HepG2 (cell line): ENCODE results near the gene MTA1. TPM values are rescaled to one million over a fixed set of nuclear protein-coding genes. Genes with fewer than 3 reads are reported as not detected.

ENCODE experiments used
- ATAC-seq: fragments of 200-7000 bp; cut with Tn5 transposase; 3 replicates; pipeline ENCODE4 v1.9.1; 2020; ENCODE audit warnings: mild to moderate bottlenecking, moderate library complexity
- BruUV-seq: library from RNA; stranded (reverse); fragments of 400-500 nt; replicated peaks from 2 replicates; lab custom pipeline; 2021; lab: Mats Ljungman, UMichigan
- CTCF ChIA-PET: fragments of 300-600 bp; formaldehyde crosslinking; extraction: SDS; loops from one replicate; lab custom pipeline; 2021; ENCODE audit warnings: low total read pairs, inconsistent platforms, low intra/inter-chr PET ratio; lab: Yijun Ruan, JAX
- POLR2A ChIA-PET: fragments of 350-600 bp; sonication (Branson Sonifier 250); formaldehyde crosslinking; loops from one replicate; lab custom pipeline; 2020; ENCODE audit warnings: antibody characterized with exemption, inconsistent platforms; lab: Yijun Ruan, JAX
- DNase-seq: peaks from one replicate; pipeline ENCODE4 v3.0.0-alpha.2; 2015; ENCODE audit warnings: low spot score
- FAIRE-seq: peaks from 3 replicates; lab custom pipeline; 2011; peaks lifted over from hg19 to GRCh38; lab: Jason Lieb, UNC
- H2AFZ ChIP-seq: one replicate; pipeline ENCODE4 v1.6.1; 2011; ENCODE audit warnings: low read length, inconsistent platforms
- H3K27ac ChIP-seq: fragments of 300-600 bp; 3 replicates; pipeline ENCODE4 v1.8.0; 2011; ENCODE audit warnings: mixed run types, mild to moderate bottlenecking, mixed read lengths, low read length, inconsistent platforms; ENCODE audit not compliant: insufficient read depth; ENCODE audit errors: extremely low read length
- H3K27me3 ChIP-seq, 2 experiments: fragments of 200-600 bp in 1 of 2; 2 replicates in 1 of 2; 3 replicates in 1 of 2; pipeline versions ENCODE4 v1.6.0 to v1.8.0; 2011; ENCODE audit warnings: low read length in 2 of 2, mild to moderate bottlenecking in 2 of 2, moderate library complexity in 2 of 2, inconsistent platforms in 1 of 2; ENCODE audit not compliant: insufficient read depth in 2 of 2, control insufficient read depth in 1 of 2
- H3K36me3 ChIP-seq, 2 experiments: fragments of 200-600 bp in 1 of 2; replicated peaks in 1 of 2; 2 replicates in 1 of 2; 3 replicates in 1 of 2; pipeline versions ENCODE4 v1.5.1 to v1.8.0; 2011; ENCODE audit warnings: low read length in 2 of 2, inconsistent platforms in 1 of 2; ENCODE audit not compliant: insufficient read depth in 2 of 2, control insufficient read depth in 1 of 2
- H3K4me1 ChIP-seq: 2 replicates; pipeline ENCODE4 v1.5.1; 2012; ENCODE audit warnings: low read length, inconsistent platforms; ENCODE audit not compliant: insufficient read depth
- H3K4me2 ChIP-seq: 2 replicates; pipeline ENCODE4 v1.6.0; 2011; ENCODE audit warnings: low read depth, low read length, inconsistent platforms
- H3K4me3 ChIP-seq, 3 experiments: fragments of 200-600 bp in 1 of 3; sonication (generic), shearing (Covaris generic) in 1 of 3; replicated peaks in 1 of 3; 2 replicates each; pipeline ENCODE4 v1.5.1; 2011 to 2016; ENCODE audit warnings: low read length in 3 of 3, inconsistent platforms in 2 of 3, low read depth in 2 of 3, mild to moderate bottlenecking in 2 of 3, control low read depth in 1 of 3, mixed read lengths in 1 of 3; ENCODE audit not compliant: insufficient read depth in 1 of 3
- H3K79me2 ChIP-seq: one replicate; pipeline ENCODE4 v1.6.1; 2011; ENCODE audit warnings: low read length, inconsistent platforms; ENCODE audit not compliant: insufficient read depth
- H3K9ac ChIP-seq: 2 replicates; pipeline ENCODE4 v1.6.0; 2011; ENCODE audit warnings: mild to moderate bottlenecking, low read depth, low read length, inconsistent platforms; ENCODE audit not compliant: insufficient read depth
- H3K9me3 ChIP-seq: 2 replicates; pipeline ENCODE4 v1.5.1; 2012; ENCODE audit warnings: mild to moderate bottlenecking, low read length
- H4K20me1 ChIP-seq: 2 replicates; pipeline ENCODE4 v1.6.0; 2011; ENCODE audit warnings: inconsistent platforms, mild to moderate bottlenecking, low read length, moderate library complexity; ENCODE audit not compliant: insufficient read depth
- AGO2 ChIP-seq: fragments of 200-400 bp; formaldehyde crosslinking; optimal IDR thresholded peaks from 2 replicates; pipeline ENCODE3; 2017; ENCODE audit warnings: mild to moderate bottlenecking, low read depth, low read length, moderate library complexity
- DR1 ChIP-seq: sonication (generic); formaldehyde crosslinking; IDR thresholded peaks from 2 replicates; pipeline ENCODE4 v1.8.0; 2021; ENCODE audit warnings: mild to moderate bottlenecking, missing genetic modification reagents, inconsistent platforms
- HCFC1 ChIP-seq: fragments of 150-350 bp; IDR thresholded peaks from 2 replicates; pipeline ENCODE4 v1.6.1; 2014; ENCODE audit warnings: low read depth, low read length
- MYPOP ChIP-seq: sonication (generic); formaldehyde crosslinking; IDR thresholded peaks from 2 replicates; pipeline ENCODE4 v1.8.1; 2023; ENCODE audit warnings: mild to moderate bottlenecking, moderate library complexity, missing genetic modification reagents
- PAWR ChIP-seq: sonication (generic); formaldehyde crosslinking; IDR thresholded peaks from 2 replicates; pipeline ENCODE4 v1.4.0; 2020; ENCODE audit warnings: missing genetic modification reagents, mild to moderate bottlenecking, borderline replicate concordance
- PHF20 ChIP-seq: sonication (generic); formaldehyde crosslinking; IDR thresholded peaks from 2 replicates; pipeline ENCODE4 v1.5.0; 2020; ENCODE audit warnings: mild to moderate bottlenecking, missing genetic modification reagents
- PRMT3 ChIP-seq: sonication (generic); formaldehyde crosslinking; IDR thresholded peaks from 2 replicates; pipeline ENCODE4 v1.8.1; 2022; ENCODE audit warnings: low read depth, mild to moderate bottlenecking, moderate library complexity, missing genetic modification reagents, borderline replicate concordance
- RBM22 ChIP-seq: fragments of 200-400 bp; formaldehyde crosslinking; optimal IDR thresholded peaks from 2 replicates; pipeline ENCODE3; 2017; ENCODE audit warnings: mild to moderate bottlenecking, low read length, moderate library complexity
- RNF219 ChIP-seq: sonication (generic); formaldehyde crosslinking; IDR thresholded peaks from 2 replicates; pipeline ENCODE4 v1.5.0; 2020; ENCODE audit warnings: mild to moderate bottlenecking, missing genetic modification reagents
- THAP8 ChIP-seq: sonication (generic); formaldehyde crosslinking; IDR thresholded peaks from 2 replicates; pipeline ENCODE4 v1.5.1; 2020; ENCODE audit warnings: missing genetic modification reagents, mild to moderate bottlenecking, borderline replicate concordance
- TSC22D2 ChIP-seq: sonication (generic); formaldehyde crosslinking; IDR thresholded peaks from 2 replicates; pipeline ENCODE4 v1.5.1; 2020; ENCODE audit warnings: missing genetic modification reagents, mild to moderate bottlenecking, borderline replicate concordance
- ZNF691 ChIP-seq: sonication (generic); formaldehyde crosslinking; IDR thresholded peaks from 2 replicates; pipeline ENCODE4 v1.4.0; 2020; ENCODE audit warnings: missing genetic modification reagents, low read depth, mild to moderate bottlenecking, borderline replicate concordance
- WGBS: methylation state at CpG from one replicate; pipeline ENCODE4 v1.1.6; 2017; ENCODE audit warnings: low lambda C conversion rate; 5-methylcytosine and 5-hydroxymethylcytosine counted together
- in situ Hi-C: cut with HindIII; loops from 2 replicates; pipeline ENCODE4 v1.10.0; 2017; ENCODE audit warnings: low pct_unique_long_range_greater_than_20kb; ENCODE audit not compliant: extremely low pct_ligation_motif_present
- intact Hi-C: fragments of 100-400 bp; cut with micrococcal nuclease; formaldehyde crosslinking; loops from one replicate; pipeline ENCODE4 v1.10.0; 2022; ENCODE audit not compliant: unreplicated experiment
- polyA plus RNA-seq, 8 experiments: library from polyadenylated mRNA; depleted of rRNA in 3 of 8; stranded (reverse) in 7 of 8; unstranded in 1 of 8; fragments of >200 nt; fragmentation: Illumina TruSeq in 4 of 8; extraction: Trizol in 4 of 8; gene quantifications; 2 replicates each; pipeline versions ENCODE4 v1.2.1 to v1.2.3, GENCODE V29; 2011 to 2016; ENCODE audit warnings: low read depth in 4 of 8, missing spikeins in 1 of 8, mixed read lengths in 1 of 8; ENCODE audit not compliant: insufficient read depth in 1 of 8
- total RNA-seq, 5 experiments: library from RNA; depleted of rRNA; stranded (reverse); fragments of >200 nt; fragmentation: Illumina TruSeq; extraction: Trizol; gene quantifications; 2 replicates each; pipeline ENCODE4 v1.2.3, GENCODE V29; 2016; ENCODE audit warnings: low read depth in 1 of 5

MTA1 gene
- total and polyA plus RNA-seq, 2 of the 13 experiments (the other 11 are each of a cell fraction or from before 2014, with no cell fraction given): 35.2 to 85.8 TPM

GRCh38 chr14:105450864-105451720 is 31.5 kb downstream of the MTA1 start:
- no TSS peak for BruUV-seq
- CTCF ChIA-PET: no interaction called here

GRCh38 chr14:105452963-105453362 is 33.3 kb downstream of the MTA1 start:
- no peaks in the 10 kb centered on the region for H3K79me2 ChIP-seq
- FAIRE-seq: no peak
- no peaks in the 10 kb centered on the region for H3K9me3 ChIP-seq
- WGBS: 97% methylated on average over 7 of the region's 14 CpGs
- ATAC-seq: no peak
- H3K4me3 ChIP-seq: no peak overlapping the region
- no peak overlapping the region for H3K9ac ChIP-seq
- intact Hi-C loops: no loop called here
- no peak overlapping the region for H2AFZ ChIP-seq
- H3K27ac ChIP-seq: no peak overlapping the region
- ChIA-PET POLR2A (no interaction called here), CTCF (no interaction called here)
- H4K20me1 ChIP-seq: no peaks in the 10 kb centered on the region
- BruUV-seq: no TSS peak
- DNase-seq: no peak
- in situ Hi-C loops: no loop called here
- no peaks in the 10 kb centered on the region for H3K27me3 ChIP-seq
- H3K4me1 ChIP-seq: no peaks in the 10 kb centered on the region
- peaks cover 24 to 52% of the 10 kb centered on the region in 2 experiments; a peak in 4 of 5 replicates for H3K36me3 ChIP-seq
- no peak overlapping the region for H3K4me2 ChIP-seq
- TF ChIP-seq AGO2 (peak; percentile 77), THAP8 (CRISPR knock-in tag) (no peak), PRMT3 (CRISPR knock-in tag) (no peak), RNF219 (CRISPR knock-in tag) (no peak), HCFC1 (no peak), MYPOP (CRISPR knock-in tag) (no peak), ZNF691 (CRISPR knock-in tag) (no peak), PAWR (no peak), DR1 (CRISPR knock-in tag) (no peak), RBM22 (peak; percentile 4), TSC22D2 (CRISPR knock-in tag) (no peak)

More at GRCh38 chr14:105450864-105451720, 31.5 kb downstream of the MTA1 start:
- FAIRE-seq: no peak
- no peaks in the 10 kb centered on the region for H3K79me2 ChIP-seq
- H3K4me2 ChIP-seq: no peak overlapping the region
- H3K4me1 ChIP-seq: peaks cover 11% of the 10 kb centered on the region
- H2AFZ ChIP-seq: no peak overlapping the region
- no peak overlapping the region for H3K9ac ChIP-seq
- H3K36me3 ChIP-seq: peaks cover 20 to 48% of the 10 kb centered on the region in 2 experiments; a peak in 4 of 5 replicates
- H3K27ac ChIP-seq: no peak overlapping the region
- POLR2A ChIA-PET: no interaction called here
- no peak for ATAC-seq
- no peaks in the 10 kb centered on the region for H3K27me3 ChIP-seq
- H3K9me3 ChIP-seq: no peaks in the 10 kb centered on the region
- DNase-seq: no peak
- in situ Hi-C loops (no loop called here), intact Hi-C loops (no loop called here)
- H3K4me3 ChIP-seq: no peak overlapping the region
- H4K20me1 ChIP-seq: no peaks in the 10 kb centered on the region
- no peak for TF ChIP-seq PHF20 (CRISPR knock-in tag)
- WGBS: 91% methylated on average over 14 of the region's 29 CpGs
